Measurements from ENCODE around the gene PRSS27. TPM values are rescaled to one million over a fixed set of nuclear protein-coding genes. Genes with fewer than 3 reads are reported as not detected.

Gene PRSS27
- total RNA-seq, 1 donor from 2014 or later = 5.5 TPM

- H3K4me1 Mint-ChIP-seq (ENCODE audit: unreplicated experiment) = no peaks in the 10 kb centered on the region
- H3K27me3 Mint-ChIP-seq (ENCODE audit: unreplicated experiment) = no peaks in the 10 kb centered on the region
- H3K4me3 Mint-ChIP-seq (ENCODE audit: unreplicated experiment) = no peak overlapping the region
- TF ChIP-seq, protein P1, sequence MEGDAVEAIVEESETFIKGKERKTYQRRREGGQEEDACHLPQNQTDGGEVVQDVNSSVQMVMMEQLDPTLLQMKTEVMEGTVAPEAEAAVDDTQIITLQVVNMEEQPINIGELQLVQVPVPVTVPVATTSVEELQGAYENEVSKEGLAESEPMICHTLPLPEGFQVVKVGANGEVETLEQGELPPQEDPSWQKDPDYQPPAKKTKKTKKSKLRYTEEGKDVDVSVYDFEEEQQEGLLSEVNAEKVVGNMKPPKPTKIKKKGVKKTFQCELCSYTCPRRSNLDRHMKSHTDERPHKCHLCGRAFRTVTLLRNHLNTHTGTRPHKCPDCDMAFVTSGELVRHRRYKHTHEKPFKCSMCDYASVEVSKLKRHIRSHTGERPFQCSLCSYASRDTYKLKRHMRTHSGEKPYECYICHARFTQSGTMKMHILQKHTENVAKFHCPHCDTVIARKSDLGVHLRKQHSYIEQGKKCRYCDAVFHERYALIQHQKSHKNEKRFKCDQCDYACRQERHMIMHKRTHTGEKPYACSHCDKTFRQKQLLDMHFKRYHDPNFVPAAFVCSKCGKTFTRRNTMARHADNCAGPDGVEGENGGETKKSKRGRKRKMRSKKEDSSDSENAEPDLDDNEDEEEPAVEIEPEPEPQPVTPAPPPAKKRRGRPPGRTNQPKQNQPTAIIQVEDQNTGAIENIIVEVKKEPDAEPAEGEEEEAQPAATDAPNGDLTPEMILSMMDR (IDR thresholded peaks at IDR 0.05) = no peak
- no peak for DNase-seq (ENCODE audit: extremely low spot score, unreplicated experiment)
- no peaks in the 10 kb centered on the region for H3K9me3 Mint-ChIP-seq (ENCODE audit: unreplicated experiment)
- no peak overlapping the region for H3K27ac Mint-ChIP-seq (ENCODE audit: unreplicated experiment)
- H3K36me3 Mint-ChIP-seq (ENCODE audit: unreplicated experiment) = peaks cover 4% of the 10 kb centered on the region
Measured at GRCh38 chr16:2709588-2709984, 10.4 kb downstream of the PRSS27 start.

- Mint-ChIP-seq H3K4me1 (ENCODE audit: unreplicated experiment) (no peaks in the 10 kb centered on the region), H3K27ac (ENCODE audit: unreplicated experiment) (no peak overlapping the region), H3K9me3 (ENCODE audit: unreplicated experiment) (no peaks in the 10 kb centered on the region), H3K27me3 (ENCODE audit: unreplicated experiment) (no peaks in the 10 kb centered on the region), H3K4me3 (ENCODE audit: unreplicated experiment) (no peak overlapping the region), H3K36me3 (ENCODE audit: unreplicated experiment) (peaks cover 4% of the 10 kb centered on the region)
- DNase-seq (ENCODE audit: extremely low spot score, unreplicated experiment) = no peak
- TF ChIP-seq, protein P1 (IDR thresholded peaks at IDR 0.05) = no peak
Measured at GRCh38 chr16:2708955-2709587, 11.0 kb downstream of the PRSS27 start.

DNA sequence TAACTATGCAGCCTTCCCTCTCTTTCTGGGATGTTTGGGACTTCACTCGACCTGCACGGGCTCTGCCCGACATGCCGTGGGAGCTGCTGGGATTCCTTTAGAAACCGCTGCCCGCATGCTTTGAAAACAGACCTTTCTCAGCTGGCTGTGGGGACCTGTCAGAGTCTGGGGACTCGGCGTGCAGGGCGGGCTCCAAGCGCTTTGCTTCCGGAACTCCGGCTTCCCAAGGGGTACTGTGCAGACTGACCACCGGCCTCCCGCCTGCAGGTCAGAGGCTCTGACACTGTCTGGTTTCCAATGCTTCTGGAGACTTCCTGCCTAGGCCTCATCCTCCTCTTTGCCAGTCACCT lies 11.8 kb downstream of the PRSS27 start:
- no peaks in the 10 kb centered on the region for H3K9me3 Mint-ChIP-seq (ENCODE audit: unreplicated experiment)
- no peaks in the 10 kb centered on the region for H3K27me3 Mint-ChIP-seq (ENCODE audit: unreplicated experiment)
- TF ChIP-seq, protein P1 (IDR thresholded peaks at IDR 0.05) = no peak
- no peaks in the 10 kb centered on the region for H3K4me1 Mint-ChIP-seq (ENCODE audit: unreplicated experiment)
- H3K27ac Mint-ChIP-seq (ENCODE audit: unreplicated experiment) = no peak overlapping the region
- peaks cover 4% of the 10 kb centered on the region for H3K36me3 Mint-ChIP-seq (ENCODE audit: unreplicated experiment)
- no peak for DNase-seq (ENCODE audit: extremely low spot score, unreplicated experiment)
- no peak overlapping the region for H3K4me3 Mint-ChIP-seq (ENCODE audit: unreplicated experiment)

DNA sequence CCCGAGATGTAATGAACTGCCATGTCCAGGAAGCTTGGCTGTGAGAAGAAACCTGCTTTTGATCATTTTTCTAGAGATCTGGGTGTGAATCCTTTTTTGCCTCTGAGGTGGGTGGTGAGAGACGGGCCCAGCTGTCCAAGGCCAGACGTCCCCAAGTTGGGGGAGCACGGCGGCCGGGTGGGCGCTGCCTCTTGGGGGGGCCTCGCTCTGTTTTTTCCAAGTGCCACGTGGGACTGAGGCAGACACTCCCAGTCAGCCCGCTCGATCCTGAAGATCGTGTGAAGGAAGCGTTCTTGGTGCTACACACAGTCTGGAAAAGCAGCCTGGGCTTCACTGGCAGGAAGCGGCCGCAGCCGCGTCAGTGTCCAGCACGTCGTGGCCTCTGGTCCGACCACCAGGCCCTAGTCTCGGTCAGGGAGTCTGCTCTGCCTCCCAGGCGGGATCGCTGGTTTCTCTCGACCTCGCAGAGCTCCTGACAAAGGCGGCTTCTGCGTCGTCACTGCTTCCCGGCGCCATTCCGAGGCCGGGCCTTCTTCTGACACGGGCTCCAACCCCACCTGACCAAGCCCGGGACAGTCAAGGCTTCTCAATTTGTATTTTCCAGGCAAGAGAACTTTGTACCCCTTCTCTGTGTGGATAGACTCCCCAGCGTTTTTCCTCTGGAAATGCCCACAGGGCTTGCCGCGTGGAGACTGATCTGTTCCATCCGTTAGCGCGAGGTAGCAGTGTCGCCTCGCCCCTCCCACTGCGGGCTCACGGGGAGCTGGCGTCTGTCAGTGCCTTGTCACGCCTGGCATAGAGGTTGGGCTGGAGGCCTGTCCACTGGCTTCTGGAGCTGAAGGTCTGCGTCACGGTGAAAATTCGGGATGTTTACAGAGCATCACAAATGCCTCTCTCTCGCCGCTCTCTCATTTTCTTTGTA lies 12.4 kb downstream of the PRSS27 start:
- H3K27me3 Mint-ChIP-seq (ENCODE audit: unreplicated experiment) = no peaks in the 10 kb centered on the region
- no peaks in the 10 kb centered on the region for H3K9me3 Mint-ChIP-seq (ENCODE audit: unreplicated experiment)
- TF ChIP-seq, protein P1 (IDR thresholded peaks at IDR 0.05) = no peak
- H3K36me3 Mint-ChIP-seq (ENCODE audit: unreplicated experiment) = peaks cover 4% of the 10 kb centered on the region
- H3K4me3 Mint-ChIP-seq (ENCODE audit: unreplicated experiment) = no peak overlapping the region
- no peaks in the 10 kb centered on the region for H3K4me1 Mint-ChIP-seq (ENCODE audit: unreplicated experiment)
- no peak for DNase-seq (ENCODE audit: extremely low spot score, unreplicated experiment)
- no peak overlapping the region for H3K27ac Mint-ChIP-seq (ENCODE audit: unreplicated experiment)

GRCh38 chr16:2706611-2707311 lies 13.3 kb downstream of the PRSS27 start:
- Mint-ChIP-seq H3K27me3 (ENCODE audit: unreplicated experiment) (no peaks in the 10 kb centered on the region), H3K36me3 (ENCODE audit: unreplicated experiment) (peaks cover 4% of the 10 kb centered on the region), H3K4me3 (ENCODE audit: unreplicated experiment) (no peak overlapping the region), H3K9me3 (ENCODE audit: unreplicated experiment) (no peaks in the 10 kb centered on the region), H3K4me1 (ENCODE audit: unreplicated experiment) (no peaks in the 10 kb centered on the region), H3K27ac (ENCODE audit: unreplicated experiment) (no peak overlapping the region)
- TF ChIP-seq, protein P1 (IDR thresholded peaks at IDR 0.05) = no peak
- no peak for DNase-seq (ENCODE audit: extremely low spot score, unreplicated experiment)

All from osteocyte (in vitro differentiated cells).